Aortic smooth muscle cell (primary cell): ENCODE measurements around the gene RPL9. TPM values are rescaled to one million over a fixed set of nuclear protein-coding genes. Genes with fewer than 3 reads are reported as not detected.

ENCODE experiments used
- total RNA-seq: library from RNA; depleted of rRNA; stranded (reverse); fragments of >200 nt; gene quantifications from 2 replicates; pipeline ENCODE4 v1.2.3, GENCODE V29; 2014

The RPL9 gene
- total RNA-seq, result 2,112 and 2,342 TPM in 2 replicates

DNA sequence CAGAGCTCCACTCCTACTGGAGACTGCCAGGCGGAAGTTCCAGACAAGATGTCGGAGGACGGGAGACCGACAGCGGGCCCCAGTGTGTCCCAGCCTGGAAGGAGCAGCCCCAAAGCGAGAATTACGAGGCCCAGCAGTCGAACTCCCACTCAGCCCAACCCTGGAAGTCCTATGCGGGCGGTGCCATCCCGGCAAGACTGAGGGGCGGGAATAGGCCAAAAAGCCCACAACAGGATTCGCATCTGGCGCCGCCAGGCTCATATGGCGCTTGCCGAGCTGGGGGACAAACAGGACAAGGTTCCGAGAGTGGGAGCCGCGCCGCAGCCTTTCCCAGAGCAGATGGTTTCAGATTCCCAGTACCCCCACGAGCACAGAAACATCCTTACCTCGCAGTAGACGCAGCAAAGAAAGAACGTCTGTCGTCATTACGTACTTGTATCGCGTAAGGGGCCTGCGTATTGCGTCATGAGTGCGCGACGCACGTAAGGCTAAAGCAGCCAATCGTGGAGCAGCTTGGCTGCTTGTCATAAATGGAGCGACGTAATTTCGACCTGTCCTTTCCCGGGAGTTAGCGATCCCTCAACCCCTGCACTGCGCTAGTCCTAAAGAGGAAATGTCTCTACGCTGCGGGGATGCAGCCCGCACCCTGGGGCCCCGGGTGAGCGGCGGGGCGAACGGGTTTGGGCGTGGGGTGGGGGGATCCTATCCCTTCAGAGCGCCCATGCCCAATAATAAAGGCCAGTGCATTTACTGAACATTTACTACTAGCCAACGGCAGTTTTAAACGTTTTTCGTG lies at the start of gene RPL9, which contains the start of gene LIAS:
RPL9 (minus strand) TSS at position 418 of the 796 bp plus-strand sequence. CDS start 483 bp downstream, outside the sequence.
LIAS (plus strand) TSS at position 552 of the 796 bp plus-strand sequence; CDS start at position 614, 62 bp downstream.

DNA sequence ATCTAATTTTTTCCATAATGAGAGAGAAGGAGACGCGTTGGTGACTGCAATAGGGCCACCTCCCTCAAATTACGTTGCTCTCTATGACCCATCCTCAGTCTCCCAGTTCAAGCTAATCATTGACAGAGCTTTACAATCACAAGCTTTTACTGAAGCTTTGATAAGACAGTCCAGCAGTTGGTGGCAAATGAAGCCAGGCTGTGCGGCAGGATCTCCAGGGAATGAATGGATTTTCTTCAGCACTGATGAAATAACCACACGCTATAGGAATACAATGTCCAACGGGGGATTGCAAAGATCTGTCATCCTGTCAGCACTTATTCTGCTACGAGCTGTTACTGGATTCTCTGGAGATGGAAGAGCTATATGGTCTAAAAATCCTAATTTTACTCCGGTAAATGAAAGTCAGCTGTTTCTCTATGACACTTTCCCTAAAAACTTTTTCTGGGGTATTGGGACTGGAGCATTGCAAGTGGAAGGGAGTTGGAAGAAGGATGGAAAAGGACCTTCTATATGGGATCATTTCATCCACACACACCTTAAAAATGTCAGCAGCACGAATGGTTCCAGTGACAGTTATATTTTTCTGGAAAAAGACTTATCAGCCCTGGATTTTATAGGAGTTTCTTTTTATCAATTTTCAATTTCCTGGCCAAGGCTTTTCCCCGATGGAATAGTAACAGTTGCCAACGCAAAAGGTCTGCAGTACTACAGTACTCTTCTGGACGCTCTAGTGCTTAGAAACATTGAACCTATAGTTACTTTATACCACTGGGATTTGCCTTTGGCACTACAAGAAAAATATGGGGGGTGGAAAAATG lies 51.7 kb downstream of the RPL9 start, which contains the start of gene KLB:
KLB (plus strand) TSS at position 168 of the 821 bp plus-strand sequence; CDS start at position 188, 20 bp downstream.

Other genes starting within 250 kb of the RPL9 start
- gene RFC1, start 92.6 kb downstream of the RPL9 start, total RNA-seq, result 51.9 and 55.0 TPM in 2 replicates
- gene KLB, start 52.0 kb downstream of the RPL9 start, total RNA-seq, result under 0.01 and 0.06 TPM in 2 replicates
- 4.6 and 5.0 TPM in 2 replicates for gene LIAS, start 134 bp upstream of the RPL9 start, total RNA-seq
- gene UGDH, start 68.5 kb upstream of the RPL9 start, total RNA-seq, result 274 and 365 TPM in 2 replicates
- gene SMIM14, start 179.9 kb upstream of the RPL9 start, total RNA-seq, result 85.2 and 104 TPM in 2 replicates
- 15.6 and 16.1 TPM in 2 replicates for gene UBE2K, start 239.2 kb upstream of the RPL9 start, total RNA-seq